Panc1 (cell line): ENCODE data around the gene CALCOCO2. TPM values are rescaled to one million over a fixed set of nuclear protein-coding genes. Genes with fewer than 3 reads are reported as not detected.

Experiments
- ATAC-seq: fragments of 200-7000 bp; cut with Tn5 transposase; 2 replicates; pipeline ENCODE4 v1.9.1; 2020; ENCODE audit warnings: mild to moderate bottlenecking, moderate library complexity
- BruUV-seq: library from RNA; stranded (reverse); fragments of 400-500 nt; replicated peaks from 2 replicates; lab custom pipeline; 2021; lab: Mats Ljungman, UMichigan
- CTCF ChIA-PET: fragments of 300-600 bp; sonication (Branson Sonifier 250); formaldehyde crosslinking; loops from one replicate; lab custom pipeline; 2022; ENCODE audit warnings: antibody characterized with exemption; lab: Charles Lee
- POLR2A ChIA-PET: fragments of 300-600 bp; sonication (Branson Sonifier 250); formaldehyde crosslinking; loops from one replicate; lab custom pipeline; 2022; ENCODE audit warnings: antibody characterized with exemption; lab: Charles Lee
- DNase-seq: peaks from one replicate; pipeline ENCODE4 v3.0.0-alpha.2; 2010; ENCODE audit warnings: low read depth, low spot score
- H3K27ac ChIP-seq: 2 replicates; pipeline ENCODE4 v1.5.1; 2011; ENCODE audit warnings: mild to moderate bottlenecking, low read length, inconsistent platforms
- H3K27me3 ChIP-seq: fragments of 200-500 bp; sonication (Bioruptor generic); 2 replicates; pipeline ENCODE4 v1.6.0; 2014; ENCODE audit warnings: low read length, inconsistent platforms; ENCODE audit not compliant: control insufficient read depth, insufficient read depth
- H3K36me3 ChIP-seq: fragments of 200-500 bp; sonication (Bioruptor generic); 2 replicates; pipeline ENCODE4 v1.5.1; 2014; ENCODE audit warnings: inconsistent platforms, mild to moderate bottlenecking, low read length, moderate library complexity; ENCODE audit not compliant: control insufficient read depth, insufficient read depth
- H3K4me1 ChIP-seq: 2 replicates; pipeline ENCODE4 v1.5.1; 2011; ENCODE audit warnings: inconsistent platforms, mild to moderate bottlenecking, low read length, moderate library complexity; ENCODE audit not compliant: control insufficient read depth, insufficient read depth
- H3K4me3 ChIP-seq, 2 experiments: 2 replicates each; pipeline ENCODE4 v1.5.1; 2011 to 2012; ENCODE audit warnings: low read depth in 2 of 2, low read length in 2 of 2, mild to moderate bottlenecking in 2 of 2, inconsistent platforms in 1 of 2, moderate library complexity in 1 of 2
- H3K9me3 ChIP-seq: fragments of 200-500 bp; sonication (Bioruptor generic); 2 replicates; pipeline ENCODE4 v1.5.1; 2014; ENCODE audit warnings: low read depth, mild to moderate bottlenecking, inconsistent platforms, low read length, moderate library complexity; ENCODE audit not compliant: control insufficient read depth, insufficient read depth
- CTCF ChIP-seq: fragments of 450-650 bp; IDR thresholded peaks from 2 replicates; pipeline ENCODE4 v1.5.1; 2017; ENCODE audit warnings: mild to moderate bottlenecking
- POLR2AphosphoS5 ChIP-seq: IDR thresholded peaks from 2 replicates; pipeline ENCODE4 v1.6.1; 2012; ENCODE audit warnings: mild to moderate bottlenecking, low read depth, low read length, moderate library complexity
- SIN3A ChIP-seq: IDR thresholded peaks from 2 replicates; pipeline ENCODE4 v1.6.1; 2012; ENCODE audit warnings: low read depth, mild to moderate bottlenecking, low read length, moderate library complexity, borderline replicate concordance; ENCODE audit not compliant: insufficient read depth
- TCF7L2 ChIP-seq: IDR thresholded peaks from 2 replicates; pipeline ENCODE4 v1.6.1; 2011; ENCODE audit warnings: mild to moderate bottlenecking, low read depth, low read length, inconsistent platforms
- in situ Hi-C: cut with HindIII; loops from 2 replicates; pipeline ENCODE4 v1.10.0; 2016; ENCODE audit warnings: low sequenced_read_pairs, low pct_unique_long_range_greater_than_20kb
- intact Hi-C: fragments of 100-400 bp; cut with micrococcal nuclease; formaldehyde crosslinking; loops from one replicate; pipeline ENCODE4 v1.10.0; 2022; ENCODE audit not compliant: unreplicated experiment
- total RNA-seq: library from RNA; stranded (reverse); gene quantifications from one replicate; pipeline ENCODE4 v1.2.1, GENCODE V29; 2021; ENCODE audit not compliant: unreplicated experiment
- TF ChIP-seq, protein P1 (sequence below), 2 experiments: IDR thresholded peaks; 2 replicates each; pipeline ENCODE4 v1.6.1; 2011 to 2012; ENCODE audit warnings: low read depth in 2 of 2, control low read depth in 1 of 2, low read length in 1 of 2, mild to moderate bottlenecking in 1 of 2, moderate library complexity in 1 of 2; ENCODE audit not compliant: insufficient read depth in 1 of 2

CALCOCO2 gene
- total RNA-seq, 1 experiment from 2014 or later, result 282 TPM

GRCh38 chr17:48842746-48843145 lies 11.9 kb downstream of the CALCOCO2 start:
- intact Hi-C loops, result no loop called here
- POLR2A ChIA-PET, result no interaction called here
- Histone ChIP-seq H3K4me3 (no peak overlapping the region), H3K27me3 (no peaks in the 10 kb centered on the region), H3K27ac (no peak overlapping the region), H3K36me3 (0 out of 2 replicates have a peak, but pooled peaks cover 4% of the 10 kb centered on the region), H3K9me3 (no peaks in the 10 kb centered on the region), H3K4me1 (peaks cover 12% of the 10 kb centered on the region)
- no peak for DNase-seq
- in situ Hi-C loops, result no loop called here
- CTCF ChIA-PET, result interaction anchor here (1.0 kb wide), 1 partner anchor 36 kb away, joined by 3 read pairs; no protein-coding TSS in a partner anchor
- ATAC-seq, result no peak
- no TSS peak for BruUV-seq
- TF ChIP-seq, protein P1, sequence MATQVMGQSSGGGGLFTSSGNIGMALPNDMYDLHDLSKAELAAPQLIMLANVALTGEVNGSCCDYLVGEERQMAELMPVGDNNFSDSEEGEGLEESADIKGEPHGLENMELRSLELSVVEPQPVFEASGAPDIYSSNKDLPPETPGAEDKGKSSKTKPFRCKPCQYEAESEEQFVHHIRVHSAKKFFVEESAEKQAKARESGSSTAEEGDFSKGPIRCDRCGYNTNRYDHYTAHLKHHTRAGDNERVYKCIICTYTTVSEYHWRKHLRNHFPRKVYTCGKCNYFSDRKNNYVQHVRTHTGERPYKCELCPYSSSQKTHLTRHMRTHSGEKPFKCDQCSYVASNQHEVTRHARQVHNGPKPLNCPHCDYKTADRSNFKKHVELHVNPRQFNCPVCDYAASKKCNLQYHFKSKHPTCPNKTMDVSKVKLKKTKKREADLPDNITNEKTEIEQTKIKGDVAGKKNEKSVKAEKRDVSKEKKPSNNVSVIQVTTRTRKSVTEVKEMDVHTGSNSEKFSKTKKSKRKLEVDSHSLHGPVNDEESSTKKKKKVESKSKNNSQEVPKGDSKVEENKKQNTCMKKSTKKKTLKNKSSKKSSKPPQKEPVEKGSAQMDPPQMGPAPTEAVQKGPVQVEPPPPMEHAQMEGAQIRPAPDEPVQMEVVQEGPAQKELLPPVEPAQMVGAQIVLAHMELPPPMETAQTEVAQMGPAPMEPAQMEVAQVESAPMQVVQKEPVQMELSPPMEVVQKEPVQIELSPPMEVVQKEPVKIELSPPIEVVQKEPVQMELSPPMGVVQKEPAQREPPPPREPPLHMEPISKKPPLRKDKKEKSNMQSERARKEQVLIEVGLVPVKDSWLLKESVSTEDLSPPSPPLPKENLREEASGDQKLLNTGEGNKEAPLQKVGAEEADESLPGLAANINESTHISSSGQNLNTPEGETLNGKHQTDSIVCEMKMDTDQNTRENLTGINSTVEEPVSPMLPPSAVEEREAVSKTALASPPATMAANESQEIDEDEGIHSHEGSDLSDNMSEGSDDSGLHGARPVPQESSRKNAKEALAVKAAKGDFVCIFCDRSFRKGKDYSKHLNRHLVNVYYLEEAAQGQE (IDR thresholded peaks at IDR 0.05; ENCODE audit: insufficient read depth in 1 of 2, low read depth in 2 of 2, low read length in 1 of 2), result no peak
- TF ChIP-seq CTCF (no peak), SIN3A (no peak), POLR2AphosphoS5 (no peak), TCF7L2 (no peak)

- in situ Hi-C loops, result no loop called here
- TF ChIP-seq CTCF (no peak), SIN3A (no peak), TCF7L2 (no peak), POLR2AphosphoS5 (no peak)
- TF ChIP-seq, protein P1 (IDR thresholded peaks at IDR 0.05; ENCODE audit: insufficient read depth in 1 of 2, low read depth in 2 of 2, low read length in 1 of 2), result no peak
- peaks cover 9% of the 10 kb centered on the region for H3K36me3 ChIP-seq
- BruUV-seq, result TSS peak; percentile 66
- ChIA-PET CTCF (interaction anchor here (0.7 to 1.5 kb wide), 4 partner anchors 20 to 36 kb away, joined by 3 to 7 read pairs (median 5); no protein-coding TSS in a partner anchor), POLR2A (interaction anchor here (0.5 to 0.6 kb wide), 2 partner anchors 233 to 430 kb away, joined by 3 to 19 read pairs; no protein-coding TSS in a partner anchor)
- no peaks in the 10 kb centered on the region for H3K9me3 ChIP-seq
- ATAC-seq (no peak), DNase-seq (no peak)
- no peak overlapping the region for H3K27ac ChIP-seq
- H3K27me3 ChIP-seq, result no peaks in the 10 kb centered on the region
- H3K4me3 ChIP-seq, result no peak overlapping the region
- intact Hi-C loops, result no loop called here
- H3K4me1 ChIP-seq, result peaks cover 12% of the 10 kb centered on the region
These were observed 12.5 kb downstream of the CALCOCO2 start for GRCh38 chr17:48843187-48843900.
